ENCODE data around the gene SREBF1. TPM values are rescaled to one million over a fixed set of nuclear protein-coding genes. Genes with fewer than 3 reads are reported as not detected.

Gene SREBF1
- total and polyA plus RNA-seq, 2 of the 8 experiments (the other 6 are each of a cell fraction or from before 2014, with no cell fraction given): 28.6 to 70.8 TPM

- TF ChIP-seq CHD7 (IDR thresholded peaks at IDR 0.05; ENCODE audit: insufficient replicate concordance, low read length) (no peak), BCL11A (IDR thresholded peaks at IDR 0.05; ENCODE audit: low read depth in 2 of 2, low read length in 2 of 2) (no peak), NANOG (IDR thresholded peaks at IDR 0.05; ENCODE audit: insufficient read depth, low read depth, low read length, poor library complexity, severe bottlenecking) (no peak), TCF12 (IDR thresholded peaks at IDR 0.05; ENCODE audit: low read depth, low read length) (no peak), MAFK (IDR thresholded peaks at IDR 0.05; ENCODE audit: low read depth, low read length) (no peak), CEBPB (IDR thresholded peaks at IDR 0.05; ENCODE audit: low read depth, low read length) (no peak), RAD21 (IDR thresholded peaks at IDR 0.05 in 1 of 2, conservative IDR thresholded peaks at IDR 0.05 in 1 of 2; ENCODE audit: low read depth in 2 of 2, low read length in 2 of 2) (no peak), ZNF274 (IDR thresholded peaks at IDR 0.05; ENCODE audit: borderline replicate concordance, extremely low read depth, low read length) (no peak), ATF2 (IDR thresholded peaks at IDR 0.05; ENCODE audit: low read length) (no peak), YY1 (IDR thresholded peaks at IDR 0.05; ENCODE audit: low read depth, low read length) (no peak)
Measured at GRCh38 chr17:17813725-17814095, 23.1 kb downstream of the SREBF1 start (continued).
